HepG2 (cell line): ENCODE data around the gene HSD17B11. TPM values are rescaled to one million over a fixed set of nuclear protein-coding genes. Genes with fewer than 3 reads are reported as not detected.

ENCODE experiments used
- GRHL1 ChIP-seq: sonication (generic); formaldehyde crosslinking; conservative IDR thresholded peaks from 2 replicates; pipeline ENCODE4 v1.8.0; 2022; ENCODE audit warnings: missing genetic modification reagents
- RAD21 ChIP-seq: fragments of 450-650 bp; formaldehyde crosslinking; IDR thresholded peaks from 2 replicates; pipeline ENCODE4 v1.5.0; 2020; ENCODE audit warnings: mild to moderate bottlenecking
- ZBTB8A ChIP-seq: sonication (generic); formaldehyde crosslinking; IDR thresholded peaks from 2 replicates; pipeline ENCODE4 v1.4.0; 2020; ENCODE audit warnings: mild to moderate bottlenecking, low read depth, missing genetic modification reagents, borderline replicate concordance
- ZNF446 ChIP-seq: sonication (generic); formaldehyde crosslinking; IDR thresholded peaks from 2 replicates; pipeline ENCODE4 v1.5.0; 2020; ENCODE audit warnings: mild to moderate bottlenecking, missing genetic modification reagents
- polyA plus RNA-seq, 8 experiments: library from polyadenylated mRNA; depleted of rRNA in 3 of 8; stranded (reverse) in 7 of 8; unstranded in 1 of 8; fragments of >200 nt; fragmentation: Illumina TruSeq in 4 of 8; extraction: Trizol in 4 of 8; gene quantifications; 2 replicates each; pipeline versions ENCODE4 v1.2.1 to v1.2.3, GENCODE V29; 2011 to 2016; ENCODE audit warnings: low read depth in 4 of 8, missing spikeins in 1 of 8, mixed read lengths in 1 of 8; ENCODE audit not compliant: insufficient read depth in 1 of 8
- total RNA-seq, 5 experiments: library from RNA; depleted of rRNA; stranded (reverse); fragments of >200 nt; fragmentation: Illumina TruSeq; extraction: Trizol; gene quantifications; 2 replicates each; pipeline ENCODE4 v1.2.3, GENCODE V29; 2016; ENCODE audit warnings: low read depth in 1 of 5
- TF ChIP-seq, protein P1 (sequence below): sonication (generic); formaldehyde crosslinking; conservative IDR thresholded peaks from 2 replicates; pipeline ENCODE4 v1.8.1; 2023; ENCODE audit warnings: missing genetic modification reagents
- TF ChIP-seq, protein P2 (sequence below): sonication (generic); formaldehyde crosslinking; IDR thresholded peaks from 2 replicates; pipeline ENCODE4 v1.4.0; 2020; ENCODE audit warnings: missing genetic modification reagents, borderline replicate concordance

The HSD17B11 gene
- total and polyA plus RNA-seq, 2 of the 13 experiments (the other 11 are each of a cell fraction or from before 2014, with no cell fraction given): 121 to 158 TPM

DNA sequence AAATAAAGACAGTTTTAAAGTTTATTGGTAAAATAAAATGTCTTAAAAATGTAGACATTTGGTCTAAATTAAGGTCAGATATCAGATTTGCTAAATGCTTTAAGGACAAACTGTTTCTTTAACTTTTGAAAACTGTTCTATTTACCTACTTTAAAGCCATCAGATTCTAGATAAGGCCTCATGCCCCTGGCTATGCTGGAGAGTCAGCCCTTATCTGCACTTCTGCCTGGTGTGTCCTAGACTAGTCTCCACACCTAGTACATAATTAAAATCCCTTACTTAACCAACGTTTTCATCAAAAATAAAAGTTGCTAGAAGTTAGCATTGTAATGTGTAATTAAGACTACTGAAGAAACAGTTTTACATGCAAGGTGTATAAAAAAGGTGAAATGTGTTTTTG is 25.6 kb downstream of the HSD17B11 start (continued):
- TF ChIP-seq GRHL1 (CRISPR knock-in tag) (no peak), RAD21 (CRISPR knock-in tag) (no peak), ZBTB8A (CRISPR knock-in tag) (no peak), ZNF446 (CRISPR knock-in tag) (no peak)
- TF ChIP-seq, protein P1, sequence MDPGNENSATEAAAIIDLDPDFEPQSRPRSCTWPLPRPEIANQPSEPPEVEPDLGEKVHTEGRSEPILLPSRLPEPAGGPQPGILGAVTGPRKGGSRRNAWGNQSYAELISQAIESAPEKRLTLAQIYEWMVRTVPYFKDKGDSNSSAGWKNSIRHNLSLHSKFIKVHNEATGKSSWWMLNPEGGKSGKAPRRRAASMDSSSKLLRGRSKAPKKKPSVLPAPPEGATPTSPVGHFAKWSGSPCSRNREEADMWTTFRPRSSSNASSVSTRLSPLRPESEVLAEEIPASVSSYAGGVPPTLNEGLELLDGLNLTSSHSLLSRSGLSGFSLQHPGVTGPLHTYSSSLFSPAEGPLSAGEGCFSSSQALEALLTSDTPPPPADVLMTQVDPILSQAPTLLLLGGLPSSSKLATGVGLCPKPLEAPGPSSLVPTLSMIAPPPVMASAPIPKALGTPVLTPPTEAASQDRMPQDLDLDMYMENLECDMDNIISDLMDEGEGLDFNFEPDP (CRISPR knock-in tag): no peak
- TF ChIP-seq, protein P2, sequence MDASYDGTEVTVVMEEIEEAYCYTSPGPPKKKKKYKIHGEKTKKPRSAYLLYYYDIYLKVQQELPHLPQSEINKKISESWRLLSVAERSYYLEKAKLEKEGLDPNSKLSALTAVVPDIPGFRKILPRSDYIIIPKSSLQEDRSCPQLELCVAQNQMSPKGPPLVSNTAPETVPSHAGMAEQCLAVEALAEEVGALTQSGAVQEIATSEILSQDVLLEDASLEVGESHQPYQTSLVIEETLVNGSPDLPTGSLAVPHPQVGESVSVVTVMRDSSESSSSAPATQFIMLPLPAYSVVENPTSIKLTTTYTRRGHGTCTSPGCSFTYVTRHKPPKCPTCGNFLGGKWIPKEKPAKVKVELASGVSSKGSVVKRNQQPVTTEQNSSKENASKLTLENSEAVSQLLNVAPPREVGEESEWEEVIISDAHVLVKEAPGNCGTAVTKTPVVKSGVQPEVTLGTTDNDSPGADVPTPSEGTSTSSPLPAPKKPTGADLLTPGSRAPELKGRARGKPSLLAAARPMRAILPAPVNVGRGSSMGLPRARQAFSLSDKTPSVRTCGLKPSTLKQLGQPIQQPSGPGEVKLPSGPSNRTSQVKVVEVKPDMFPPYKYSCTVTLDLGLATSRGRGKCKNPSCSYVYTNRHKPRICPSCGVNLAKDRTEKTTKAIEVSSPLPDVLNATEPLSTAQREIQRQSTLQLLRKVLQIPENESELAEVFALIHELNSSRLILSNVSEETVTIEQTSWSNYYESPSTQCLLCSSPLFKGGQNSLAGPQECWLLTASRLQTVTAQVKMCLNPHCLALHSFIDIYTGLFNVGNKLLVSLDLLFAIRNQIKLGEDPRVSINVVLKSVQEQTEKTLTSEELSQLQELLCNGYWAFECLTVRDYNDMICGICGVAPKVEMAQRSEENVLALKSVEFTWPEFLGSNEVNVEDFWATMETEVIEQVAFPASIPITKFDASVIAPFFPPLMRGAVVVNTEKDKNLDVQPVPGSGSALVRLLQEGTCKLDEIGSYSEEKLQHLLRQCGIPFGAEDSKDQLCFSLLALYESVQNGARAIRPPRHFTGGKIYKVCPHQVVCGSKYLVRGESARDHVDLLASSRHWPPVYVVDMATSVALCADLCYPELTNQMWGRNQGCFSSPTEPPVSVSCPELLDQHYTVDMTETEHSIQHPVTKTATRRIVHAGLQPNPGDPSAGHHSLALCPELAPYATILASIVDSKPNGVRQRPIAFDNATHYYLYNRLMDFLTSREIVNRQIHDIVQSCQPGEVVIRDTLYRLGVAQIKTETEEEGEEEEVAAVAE (CRISPR knock-in tag): no peak
